Hematopoietic multipotent progenitor cell treated with erythropoietin and hydrocortisone succinate and interleukin-3 and kit ligand, for 15 days (in vitro differentiated cells): ENCODE data around the gene TP53RK.
A peak's percentile ranks its signal among the peaks of the same experiment; 100 is the strongest.

Source experiments
- DNase-seq: peaks from one replicate; pipeline ENCODE4 v3.0.0-alpha.2; 2015; ENCODE audit warnings: low spot score

TP53RK gene

DNA sequence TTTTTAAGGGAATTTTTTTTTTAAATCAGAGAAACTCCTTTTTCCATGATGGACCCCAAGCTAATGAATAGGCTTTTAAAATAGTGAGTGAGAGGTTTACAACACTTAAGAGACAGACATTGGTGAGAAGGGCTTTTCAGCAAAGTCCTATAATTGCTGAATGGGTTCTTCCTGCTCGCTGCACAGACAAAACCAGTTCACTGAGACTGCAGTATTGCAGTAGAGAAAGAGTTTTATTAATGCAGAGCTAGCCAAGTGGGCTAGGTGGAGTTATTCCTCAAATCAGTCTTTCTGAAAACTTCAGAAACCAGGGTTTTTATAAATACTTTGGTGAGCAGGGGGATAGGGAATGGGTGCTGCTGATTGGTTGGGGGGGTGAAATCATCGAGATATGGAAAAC is 17.0 kb upstream of the TP53RK start:
- DNase-seq: no peak

DNA sequence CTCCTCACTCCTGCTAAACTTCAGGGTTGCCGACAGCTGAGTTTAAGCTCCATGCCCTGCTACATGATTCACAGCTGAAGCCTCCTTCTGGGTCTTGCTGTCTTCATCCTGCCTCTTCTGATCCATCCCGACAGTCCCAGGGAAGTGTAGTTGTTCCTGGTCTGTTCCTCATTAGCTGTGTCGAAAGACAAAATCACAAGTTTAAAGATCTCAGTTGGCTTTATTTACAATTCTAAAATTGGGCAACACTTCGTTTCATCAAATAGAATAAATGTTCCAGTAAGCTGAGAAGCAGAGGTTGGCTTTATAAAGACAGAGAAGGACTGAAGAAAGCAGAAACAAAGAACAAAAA is 16.1 kb upstream of the TP53RK start:
- DNase-seq: no peak

DNA sequence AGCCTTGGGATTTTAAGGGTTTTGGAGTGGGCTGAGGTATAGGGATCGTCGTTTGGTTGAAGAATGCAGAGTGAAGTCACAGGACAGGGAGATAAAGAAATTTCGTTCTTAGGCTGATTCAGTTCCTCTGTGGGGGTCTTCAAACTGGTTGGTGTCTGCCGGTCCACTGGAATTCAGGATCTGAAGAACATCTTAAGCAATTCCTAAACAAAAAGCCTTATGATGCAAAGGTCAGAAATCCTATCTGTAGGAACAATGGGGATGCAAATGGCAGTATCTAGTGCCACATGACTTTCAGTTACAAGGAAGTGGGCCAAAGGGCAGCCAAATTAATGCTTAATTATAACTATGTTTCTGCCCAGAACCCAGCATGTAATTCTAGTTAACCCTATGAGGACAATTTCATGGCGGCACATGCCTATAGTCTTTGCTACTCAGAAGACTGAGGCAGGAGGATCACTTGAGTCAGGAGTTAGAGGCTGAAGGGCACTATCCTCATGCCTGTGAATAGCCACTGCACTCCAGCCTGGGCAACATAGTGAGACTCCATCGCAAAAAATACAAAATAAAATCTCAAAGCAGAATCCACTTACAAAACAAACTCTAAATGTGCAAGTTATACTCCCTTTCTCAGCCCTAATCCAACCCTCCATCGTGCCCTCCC is 15.6 kb upstream of the TP53RK start:
- no peak for DNase-seq

- DNase-seq: no peak
Measured at GRCh38 chr20:46703435-46703834, 14.2 kb upstream of the TP53RK start.

DNA sequence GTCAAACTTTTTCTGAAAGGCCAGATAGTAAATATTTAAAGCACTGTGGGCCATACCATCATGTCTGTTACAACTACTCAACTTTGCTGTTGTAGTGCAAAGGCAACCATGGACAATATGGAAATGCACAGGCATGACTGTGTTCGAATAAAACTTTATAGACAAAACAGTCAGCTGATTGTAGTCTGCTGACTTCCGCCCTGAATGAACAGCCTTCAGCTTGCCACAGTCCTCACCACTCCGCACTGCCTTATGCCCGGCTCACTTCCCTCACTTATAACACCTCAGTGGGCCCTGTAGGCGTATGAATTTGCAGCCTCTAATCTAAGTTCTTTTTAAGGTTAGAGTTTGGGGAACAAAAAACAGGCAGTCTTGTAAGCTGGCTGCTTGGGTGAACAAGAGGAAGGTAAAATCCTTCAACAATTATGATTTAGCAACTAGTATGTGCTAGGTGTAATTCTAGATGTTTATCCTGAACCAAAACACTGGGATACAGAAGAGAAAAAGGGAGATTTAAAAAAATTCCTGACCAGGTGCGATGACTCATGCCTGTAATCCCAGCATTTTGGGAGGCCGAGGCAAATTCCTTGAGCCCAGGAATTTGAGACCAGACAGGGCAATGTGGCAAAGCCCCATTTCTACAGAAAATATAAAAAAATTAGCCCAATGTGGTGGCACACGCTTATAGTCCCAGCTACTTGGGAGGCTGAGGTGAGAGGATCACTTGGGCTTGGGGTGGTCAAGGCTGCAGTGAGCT is 13.4 kb upstream of the TP53RK start:
- DNase-seq: no peak

GRCh38 chr20:46701986-46702385 is 12.7 kb upstream of the TP53RK start:
- no peak for DNase-seq

DNA sequence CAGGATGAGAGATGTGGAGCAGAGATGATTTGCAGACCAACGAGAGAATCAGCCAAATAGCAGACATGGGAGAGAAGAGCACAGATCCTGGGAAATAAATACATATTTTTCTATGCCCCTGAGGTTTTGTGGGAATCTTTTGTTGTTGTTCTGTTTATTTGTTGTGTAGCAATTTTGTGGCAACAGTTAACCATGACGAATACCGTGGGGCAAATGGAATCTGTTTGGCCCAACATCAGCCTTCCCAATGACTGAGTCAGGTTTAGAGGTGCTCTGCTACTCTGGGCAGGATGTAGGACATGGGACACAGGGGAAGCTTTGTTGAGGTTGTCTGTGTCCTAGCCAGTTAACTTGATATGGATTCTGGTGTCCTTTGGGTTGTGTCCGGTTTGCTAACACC is 12.3 kb upstream of the TP53RK start:
- no peak for DNase-seq

GRCh38 chr20:46701057-46701456 is 11.8 kb upstream of the TP53RK start:
- no peak for DNase-seq

DNA sequence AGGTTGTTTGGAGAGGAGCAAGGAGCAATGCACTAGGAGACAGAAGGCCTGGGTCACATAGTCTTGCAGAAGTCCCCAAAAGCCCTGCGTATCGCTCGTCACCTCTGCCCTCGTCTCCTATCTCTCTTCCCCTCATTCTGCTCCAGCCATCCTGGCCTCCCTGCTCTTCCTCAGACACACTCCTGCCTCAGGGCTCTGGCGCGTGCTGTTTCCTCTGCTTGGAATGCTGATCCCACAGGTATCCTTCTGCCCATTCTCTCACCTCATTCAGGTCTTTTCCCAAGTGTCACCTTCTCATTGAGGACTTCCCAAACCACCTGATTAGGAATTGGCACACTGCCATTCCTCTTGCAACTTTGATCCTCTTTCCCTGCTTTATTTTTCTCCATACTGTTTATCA is 11.2 kb upstream of the TP53RK start:
- DNase-seq: no peak

DNA sequence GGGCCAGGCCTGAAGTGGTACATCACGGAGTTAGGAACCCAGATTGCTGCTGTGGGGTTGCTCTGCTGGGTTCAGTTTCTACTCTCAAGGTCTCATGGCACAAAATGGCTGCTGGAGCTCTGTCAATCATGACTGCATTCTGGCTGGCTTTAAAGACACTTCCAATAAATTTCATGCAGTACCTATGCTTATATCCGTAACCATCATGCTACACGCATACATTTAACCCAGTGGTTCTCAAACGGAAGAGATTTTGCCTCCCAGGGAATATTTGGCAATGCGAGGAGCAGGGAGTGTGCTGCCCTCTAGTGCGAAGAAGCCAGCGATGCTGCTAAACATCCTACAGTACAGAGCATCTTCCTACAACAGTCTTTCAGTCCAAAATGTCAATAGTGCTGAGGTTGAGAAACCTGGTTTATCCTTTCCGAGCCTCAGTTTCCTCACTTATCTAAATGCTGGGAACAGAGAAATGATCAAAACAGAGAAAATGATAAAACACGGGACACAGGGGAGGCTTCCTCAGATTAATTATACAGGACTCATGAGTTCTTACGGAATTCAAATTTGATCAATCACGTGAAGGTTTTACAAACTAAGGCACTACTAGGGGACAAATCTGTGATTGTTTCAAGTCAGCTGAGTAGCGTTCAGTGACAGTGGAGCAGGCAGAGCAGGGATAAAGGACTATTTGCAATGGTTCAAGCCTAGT is 10.6 kb upstream of the TP53RK start:
- no peak for DNase-seq

- DNase-seq: no peak
Measured at GRCh38 chr20:46698788-46699187, 9.5 kb upstream of the TP53RK start.

DNA sequence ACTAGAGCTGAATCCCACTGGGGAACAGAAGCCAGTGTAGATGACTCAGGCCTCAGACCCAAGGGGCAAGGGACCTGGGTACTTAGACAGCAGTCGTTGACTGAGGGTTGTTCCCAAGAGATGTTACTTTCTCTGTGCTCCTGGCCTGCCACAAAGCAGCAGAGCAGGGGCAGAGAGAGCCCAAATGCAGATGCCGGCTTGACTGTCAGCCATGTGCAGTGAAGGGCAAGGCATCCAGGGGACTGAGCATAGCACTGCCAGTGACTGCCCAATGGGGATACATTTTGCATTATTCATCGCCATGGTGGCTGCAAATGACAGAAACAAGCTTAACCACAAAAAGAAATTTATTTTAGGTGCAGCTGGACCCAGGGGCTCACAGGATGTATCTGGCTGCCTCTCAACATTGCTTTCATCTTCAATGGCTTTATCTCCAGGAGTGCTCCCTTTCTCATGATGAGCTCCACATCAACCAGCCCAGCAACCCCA is 7.6 kb upstream of the TP53RK start:
- DNase-seq: no peak

- DNase-seq: no peak
Measured at GRCh38 chr20:46695892-46696291, 6.6 kb upstream of the TP53RK start.

- peak; percentile 55 for DNase-seq
Measured at GRCh38 chr20:46694484-46694883, 5.2 kb upstream of the TP53RK start.

- DNase-seq: no peak
Measured at GRCh38 chr20:46691196-46691595, 2.0 kb upstream of the TP53RK start.

DNA sequence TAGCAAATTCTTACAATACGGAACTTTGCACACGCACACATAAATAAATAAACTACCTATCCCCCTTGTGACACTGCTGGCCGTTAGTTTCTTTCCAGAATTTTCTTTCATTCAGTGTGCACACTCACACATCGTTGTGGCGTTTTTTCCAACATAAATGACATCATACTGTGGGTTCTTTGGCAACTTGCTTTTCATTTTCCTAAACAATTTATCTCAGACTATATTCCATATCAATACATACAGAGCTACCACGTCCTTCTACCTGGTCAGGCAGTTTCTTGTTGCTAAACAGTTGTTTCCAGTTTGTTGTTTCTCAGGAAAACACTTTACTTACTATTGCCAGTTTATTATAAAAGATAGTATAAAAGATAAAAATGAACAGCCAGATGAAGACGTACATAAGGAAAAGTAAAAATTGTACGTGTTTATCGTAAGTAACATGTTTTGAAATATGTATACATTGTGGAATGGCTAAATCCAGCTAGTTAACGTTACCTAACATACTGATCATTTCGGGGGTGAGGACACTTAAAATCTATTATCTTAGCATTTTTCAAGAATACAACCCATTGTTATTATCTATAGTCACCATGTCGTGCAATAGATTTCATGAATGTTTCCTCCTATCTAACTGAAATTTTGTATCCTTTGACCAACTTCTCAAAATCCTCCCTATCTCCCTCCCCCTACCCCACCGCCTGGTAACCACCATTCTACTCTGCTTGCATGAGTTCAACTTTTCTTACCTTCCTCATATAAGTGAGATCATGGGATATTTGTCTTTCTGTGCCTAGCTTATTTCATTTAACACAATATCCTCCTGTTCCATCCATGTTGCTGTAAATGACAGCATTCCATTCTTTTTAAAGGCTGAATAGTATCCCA is 1.2 kb upstream of the TP53RK start:
- peak; percentile 27 for DNase-seq

DNA sequence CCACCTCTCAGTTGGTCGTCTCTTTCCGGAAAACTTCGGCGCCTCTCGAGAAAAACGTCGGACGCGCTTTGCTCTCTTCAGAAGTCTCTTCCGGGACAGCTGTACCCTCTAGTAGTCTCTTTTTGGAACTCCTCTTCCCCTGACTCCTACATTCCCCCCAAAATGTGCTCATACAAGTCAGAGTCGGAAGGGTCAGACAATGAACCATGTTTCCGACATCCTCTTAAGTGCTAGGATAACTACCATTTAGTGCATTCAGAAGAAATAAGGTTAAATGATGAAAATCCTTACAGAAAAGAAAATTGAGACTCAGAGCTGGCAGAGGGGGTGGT is 476 bp upstream of the TP53RK start:
- no peak for DNase-seq

- DNase-seq: no peak
Measured at GRCh38 chr20:46688151-46689081, 828 bp downstream of the TP53RK start.

- DNase-seq: no peak
Measured at GRCh38 chr20:46683939-46684750, 5.1 kb downstream of the TP53RK start.

GRCh38 chr20:46683668-46683938 is 5.6 kb downstream of the TP53RK start:
- no peak for DNase-seq
